ENCODE data around the gene AIFM3. TPM values are rescaled to one million over a fixed set of nuclear protein-coding genes. Genes with fewer than 3 reads are reported as not detected.

AIFM3 gene
- total RNA-seq, 1 experiment from 2014 or later: 9.7 TPM

GRCh38 chr22:20991252-20992055 lies 24.4 kb downstream of the AIFM3 start:
- ATAC-seq: no peak
- no peaks in the 10 kb centered on the region for H3K9me3 ChIP-seq (ENCODE audit: control insufficient read depth in 1 of 2, insufficient read depth in 1 of 2, low read depth in 1 of 2, low read length in 2 of 2)
- no TSS peak for BruUV-seq (replicated peaks)
- ChIA-PET POLR2A (interaction anchor here (1.2 kb wide), 1 partner anchor 9 kb away, joined by 4 read pairs; the partner anchor contains the start of gene LZTR1), RAD21 (ENCODE audit: low non-redundant PET in 1 of 2, low total read pairs in 2 of 2, uncharacterized antibody in 2 of 2, unreplicated experiment in 2 of 2) (no interaction called here), CTCF (no interaction called here)
- no peak overlapping the region for H3K4me2 ChIP-seq (ENCODE audit: low read length)
- intact Hi-C loops (cut with micrococcal nuclease): no loop called here
- peaks cover 5 to 6% of the 10 kb centered on the region in 2 experiments; a peak in 2 of 4 replicates for H3K36me3 ChIP-seq (ENCODE audit: control insufficient read depth in 1 of 2, insufficient read depth in 2 of 2, low read length in 2 of 2)
- H3K79me2 ChIP-seq (ENCODE audit: insufficient read depth, low read length): no peaks in the 10 kb centered on the region
- no peak overlapping the region for H2AFZ ChIP-seq (ENCODE audit: low read depth, low read length, poor library complexity, severe bottlenecking)
- no peak overlapping the region for H3K4me3 ChIP-seq (replicated peaks in 1 of 2; ENCODE audit: low read depth in 1 of 2, low read length in 2 of 2)
- TF ChIP-seq REST (IDR thresholded peaks at IDR 0.05; ENCODE audit: low read depth) (no peak), ZNF274 (IDR thresholded peaks at IDR 0.05; ENCODE audit: low read depth, low read length) (no peak), POLR2AphosphoS5 (IDR thresholded peaks at IDR 0.05; ENCODE audit: low read depth, low read length) (no peak), JUND (IDR thresholded peaks at IDR 0.05) (no peak), CBX3 (IDR thresholded peaks at IDR 0.05; ENCODE audit: low read depth) (no peak), CEBPB (IDR thresholded peaks at IDR 0.05; ENCODE audit: low read depth) (no peak), ZBTB33 (IDR thresholded peaks at IDR 0.05; ENCODE audit: extremely low read depth, insufficient replicate concordance, low read length) (no peak), SIN3A (IDR thresholded peaks at IDR 0.05; ENCODE audit: low read depth) (no peak), ATF3 (IDR thresholded peaks at IDR 0.05) (no peak), EGR1 (IDR thresholded peaks at IDR 0.05; ENCODE audit: low read depth) (no peak), POLR2A (IDR thresholded peaks at IDR 0.05; ENCODE audit: borderline replicate concordance, extremely low read depth, insufficient read depth, insufficient read length) (no peak), SRF (IDR thresholded peaks at IDR 0.05; ENCODE audit: low read depth) (no peak), SP1 (IDR thresholded peaks at IDR 0.05; ENCODE audit: low read depth) (no peak), YY1 (IDR thresholded peaks at IDR 0.05; ENCODE audit: extremely low read depth, insufficient replicate concordance, low read depth, low read length) (no peak), CTCF (IDR thresholded peaks at IDR 0.05 in 2 of 3, conservative IDR thresholded peaks at IDR 0.05 in 1 of 3; ENCODE audit: borderline replicate concordance in 1 of 3, insufficient read depth in 1 of 3, low read depth in 2 of 3, low read length in 2 of 3) (no peak), EZH2phosphoT487 (IDR thresholded peaks at IDR 0.05; ENCODE audit: borderline replicate concordance) (no peak), FOSL1 (IDR thresholded peaks at IDR 0.05; ENCODE audit: low read depth) (no peak)
- no peaks in the 10 kb centered on the region for H3K27me3 ChIP-seq (ENCODE audit: insufficient read depth, low read length)
- DNase-seq (ENCODE audit: low read depth, low spot score): no peak
- no peaks in the 10 kb centered on the region for H4K20me1 ChIP-seq (ENCODE audit: insufficient read depth)
- H3K9ac ChIP-seq (ENCODE audit: low read length): no peak overlapping the region
- H3K27ac ChIP-seq (ENCODE audit: low read depth, low read length): no peak overlapping the region
- no peaks in the 10 kb centered on the region for H3K9me2 ChIP-seq (ENCODE audit: insufficient read depth)
- no peaks in the 10 kb centered on the region for H3K4me1 ChIP-seq (ENCODE audit: control insufficient read depth in 1 of 2, insufficient read depth in 2 of 2, low read length in 2 of 2)
